ENCODE data around the gene CD2AP. TPM values are rescaled to one million over a fixed set of nuclear protein-coding genes. Genes with fewer than 3 reads are reported as not detected.

Gene CD2AP
- total RNA-seq, 3 donors from 2014 or later = 61.7 to 173 (median 104) TPM

GRCh38 chr6:47579040-47579439 lies 101.5 kb downstream of the CD2AP start:
- intact Hi-C loops (cut with DNase I, micrococcal nuclease) = no loop called here
- DNase-seq = no peak
- no peak for TF ChIP-seq CTCF (IDR thresholded peaks at IDR 0.05)
- H3K4me3 ChIP-seq = no peak overlapping the region
- H3K4me1 ChIP-seq (ENCODE audit: low read depth) = no peaks in the 10 kb centered on the region
- H3K9me3 ChIP-seq = no peaks in the 10 kb centered on the region
- no peak for ATAC-seq
- no peaks in the 10 kb centered on the region for H3K36me3 ChIP-seq (ENCODE audit: low read depth)

GRCh38 chr6:47581591-47581990 lies 104.0 kb downstream of the CD2AP start:
- intact Hi-C loops (cut with DNase I, micrococcal nuclease) = no loop called here
- no peak for ATAC-seq
- no peak for DNase-seq
- no peaks in the 10 kb centered on the region for H3K9me3 ChIP-seq
- no peaks in the 10 kb centered on the region for H3K36me3 ChIP-seq (ENCODE audit: low read depth)
- no peak for TF ChIP-seq CTCF (IDR thresholded peaks at IDR 0.05)
- no peak overlapping the region for H3K4me3 ChIP-seq
- no peaks in the 10 kb centered on the region for H3K4me1 ChIP-seq (ENCODE audit: low read depth)

DNA sequence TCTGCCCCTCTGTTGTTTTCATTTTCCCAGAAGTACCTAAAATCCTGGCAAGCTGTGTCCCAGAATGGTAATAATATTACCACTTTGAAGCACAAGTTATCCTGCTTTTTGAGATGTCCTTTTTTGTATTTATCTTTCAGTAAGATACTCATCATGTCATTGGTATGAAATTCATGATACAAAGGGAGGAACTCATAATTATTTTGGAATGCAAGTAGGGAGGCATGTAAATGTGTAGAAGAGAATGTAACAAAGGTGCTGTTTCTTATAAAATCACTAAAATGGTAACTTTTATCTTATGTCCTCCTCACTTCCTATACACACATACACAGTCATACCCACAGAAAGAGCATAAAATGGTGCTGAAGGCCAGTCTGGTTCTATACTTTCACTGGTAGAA lies 109.9 kb downstream of the CD2AP start:
- Histone ChIP-seq H3K9me3 (no peaks in the 10 kb centered on the region), H3K4me1 (ENCODE audit: low read depth) (no peaks in the 10 kb centered on the region), H3K36me3 (ENCODE audit: low read depth) (no peaks in the 10 kb centered on the region), H3K4me3 (no peak overlapping the region)
- DNase-seq (no peak), ATAC-seq (no peak)
- TF ChIP-seq CTCF (IDR thresholded peaks at IDR 0.05) = no peak
- intact Hi-C loops (cut with DNase I, micrococcal nuclease) = no loop called here

GRCh38 chr6:47592131-47592840 lies 114.7 kb downstream of the CD2AP start:
- intact Hi-C loops (cut with DNase I, micrococcal nuclease) = no loop called here
- TF ChIP-seq CTCF (IDR thresholded peaks at IDR 0.05) = no peak
- no peak for ATAC-seq

GRCh38 chr6:47593979-47594378 lies 116.4 kb downstream of the CD2AP start:
- H3K36me3 ChIP-seq (ENCODE audit: low read depth) = no peaks in the 10 kb centered on the region
- DNase-seq = no peak

More at GRCh38 chr6:47592131-47592840, 114.7 kb downstream of the CD2AP start:
- Histone ChIP-seq H3K9me3 (no peaks in the 10 kb centered on the region), H3K4me1 (ENCODE audit: low read depth) (peaks cover 2% of the 10 kb centered on the region), H3K36me3 (ENCODE audit: low read depth) (no peaks in the 10 kb centered on the region), H3K4me3 (no peak overlapping the region)
- no peak for DNase-seq

More at GRCh38 chr6:47593979-47594378, 116.4 kb downstream of the CD2AP start:
- no peak for TF ChIP-seq CTCF (IDR thresholded peaks at IDR 0.05)
- intact Hi-C loops (cut with DNase I, micrococcal nuclease) = no loop called here
- no peak overlapping the region for H3K4me3 ChIP-seq
- ATAC-seq = no peak
- H3K4me1 ChIP-seq (ENCODE audit: low read depth) = peaks cover 2% of the 10 kb centered on the region
- H3K9me3 ChIP-seq = no peaks in the 10 kb centered on the region
